K562 (cell line): ENCODE data around the gene OR10A3. TPM values are rescaled to one million over a fixed set of nuclear protein-coding genes. Genes with fewer than 3 reads are reported as not detected.

Source experiments
- ATAC-seq: fragments of 200-7000 bp; cut with Tn5 transposase; 3 replicates; pipeline ENCODE4 v1.9.1; 2020; ENCODE audit warnings: moderate library complexity
- BruUV-seq: library from RNA; stranded (reverse); fragments of 400-500 nt; replicated peaks from 2 replicates; lab custom pipeline; 2021; lab: Mats Ljungman, UMichigan
- CTCF ChIA-PET: fragments of 300-600 bp; formaldehyde crosslinking; extraction: SDS; loops from one replicate; lab custom pipeline; 2021; ENCODE audit warnings: low intra/inter-chr PET ratio; lab: Yijun Ruan, JAX
- POLR2A ChIA-PET: fragments of 300-600, 350-650 bp; sonication (Branson Sonifier 250); formaldehyde crosslinking; extraction: SDS; loops from one replicate; lab custom pipeline; 2021; ENCODE audit warnings: antibody characterized with exemption, inconsistent platforms; lab: Yijun Ruan, JAX
- DNase-seq, 4 experiments: peaks; one replicate each; pipeline versions ENCODE4 v3.0.0 to v3.0.0-alpha.2; 2011 to 2018; ENCODE audit warnings: low spot score in 3 of 4, mixed read lengths in 3 of 4; ENCODE audit errors: extremely low read depth in 1 of 4
- FAIRE-seq: peaks from 2 replicates; lab custom pipeline; 2011; peaks lifted over from hg19 to GRCh38; lab: Jason Lieb, UNC
- H2AFZ ChIP-seq: 2 replicates; pipeline ENCODE4 v1.6.0; 2011; ENCODE audit warnings: low read depth, low read length, control low read depth, inconsistent platforms
- H3K27ac ChIP-seq: fragments of 200-600 bp; 3 replicates; pipeline ENCODE4 v1.8.0; 2011; ENCODE audit warnings: low read depth, mild to moderate bottlenecking, control low read depth, inconsistent platforms, low read length, moderate library complexity, mixed read lengths; ENCODE audit errors: extremely low read depth
- H3K27me3 ChIP-seq, 2 experiments: fragments of 300-600 bp in 1 of 2; 2 replicates in 1 of 2; 3 replicates in 1 of 2; pipeline versions ENCODE4 v1.6.0 to v1.8.0; 2011; ENCODE audit warnings: inconsistent platforms in 2 of 2, low read length in 2 of 2, mild to moderate bottlenecking in 1 of 2, mixed read lengths in 1 of 2, moderate library complexity in 1 of 2; ENCODE audit not compliant: control insufficient read depth in 2 of 2, insufficient read depth in 2 of 2
- H3K36me3 ChIP-seq: fragments of 300-600 bp; 3 replicates; pipeline ENCODE4 v1.8.0; 2011; ENCODE audit warnings: mild to moderate bottlenecking, low read length, inconsistent platforms; ENCODE audit not compliant: control insufficient read depth, insufficient read depth
- H3K4me1 ChIP-seq, 2 experiments: fragments of 200-600 bp in 1 of 2; replicated peaks in 1 of 2; 2 replicates in 1 of 2; 3 replicates in 1 of 2; pipeline versions ENCODE4 v1.5.1 to v1.8.0; 2011; ENCODE audit warnings: inconsistent platforms in 2 of 2, low read length in 2 of 2, mild to moderate bottlenecking in 1 of 2, mixed read lengths in 1 of 2, moderate library complexity in 1 of 2; ENCODE audit not compliant: control insufficient read depth in 2 of 2, insufficient read depth in 2 of 2
- H3K4me2 ChIP-seq: 2 replicates; pipeline ENCODE4 v1.6.1; 2011; ENCODE audit warnings: low read length, control low read depth, inconsistent platforms, mixed read lengths; ENCODE audit not compliant: insufficient read depth
- H3K4me3 ChIP-seq: fragments of 200-600 bp; sonication (generic), shearing (Covaris generic); 2 replicates; pipeline ENCODE4 v1.5.1; 2016; ENCODE audit warnings: control low read depth, inconsistent platforms
- H3K79me2 ChIP-seq: fragments of 200-600 bp; 3 replicates; pipeline ENCODE4 v1.8.0; 2011; ENCODE audit warnings: low read length, inconsistent platforms; ENCODE audit not compliant: control insufficient read depth, insufficient read depth
- H3K9ac ChIP-seq, 2 experiments: 2 replicates each; pipeline versions ENCODE4 v1.6.0 to v1.6.1; 2011; ENCODE audit warnings: low read depth in 2 of 2, low read length in 2 of 2, control low read depth in 1 of 2, inconsistent platforms in 1 of 2, mild to moderate bottlenecking in 1 of 2, mixed read lengths in 1 of 2; ENCODE audit not compliant: insufficient read depth in 1 of 2
- H3K9me1 ChIP-seq: one replicate; pipeline ENCODE4 v1.6.0; 2011; ENCODE audit warnings: inconsistent platforms, mild to moderate bottlenecking, low read length, moderate library complexity; ENCODE audit not compliant: control insufficient read depth, insufficient read depth
- H3K9me3 ChIP-seq: replicated peaks from 2 replicates; pipeline ENCODE4 v1.5.1; 2011; ENCODE audit warnings: low read depth, low read length, inconsistent platforms; ENCODE audit not compliant: control insufficient read depth, insufficient read depth
- H4K20me1 ChIP-seq: replicated peaks from 2 replicates; pipeline ENCODE4 v1.6.1; 2011; ENCODE audit warnings: low read length, inconsistent platforms, mixed read lengths; ENCODE audit not compliant: control insufficient read depth, insufficient read depth
- HNRNPUL1 ChIP-seq: fragments of 200-400 bp; formaldehyde crosslinking; IDR thresholded peaks from 2 replicates; pipeline ENCODE4 v1.6.1; 2017; ENCODE audit warnings: low read length
- NRF1 ChIP-seq, 2 experiments: fragments of 450-650 bp; IDR thresholded peaks in 1 of 2; conservative IDR thresholded peaks in 1 of 2; 2 replicates each; pipeline ENCODE4 v1.6.1; 2014; ENCODE audit warnings: mild to moderate bottlenecking in 2 of 2
- TAF7 ChIP-seq: fragments of 450-650 bp; IDR thresholded peaks from 2 replicates; pipeline ENCODE4 v1.6.1; 2016; ENCODE audit warnings: missing genetic modification characterization, missing compliant biosample characterization
- TEAD1 ChIP-seq, 2 experiments: fragments of 450-650 bp in 1 of 2; sonication (generic) in 1 of 2; formaldehyde crosslinking; IDR thresholded peaks; 2 replicates each; pipeline versions ENCODE4 v1.4.0 to v1.8.0; 2020 to 2022; ENCODE audit warnings: mild to moderate bottlenecking in 2 of 2, missing genetic modification reagents in 1 of 2
- TFAM ChIP-seq: fragments of 250-450 bp; sonication (Bioruptor Pico); conservative IDR thresholded peaks from 2 replicates; pipeline ENCODE4 v1.5.0; 2021; ENCODE audit warnings: mild to moderate bottlenecking, moderate library complexity
- THRB ChIP-seq: fragments of 450-650 bp; formaldehyde crosslinking; conservative IDR thresholded peaks from 2 replicates; pipeline ENCODE4 v1.4.0; 2022; ENCODE audit warnings: mild to moderate bottlenecking, missing genetic modification characterization
- ZNF282 ChIP-seq: sonication (generic); formaldehyde crosslinking; IDR thresholded peaks from 2 replicates; pipeline ENCODE4 v1.8.1; 2023; ENCODE audit warnings: missing genetic modification reagents
- ZNF3 ChIP-seq: fragments of 250-450 bp; sonication (Bioruptor Pico); IDR thresholded peaks from 2 replicates; pipeline ENCODE4 v1.5.0; 2021; ENCODE audit warnings: mild to moderate bottlenecking, moderate library complexity
- WGBS: fragments of 100-300 bp; shearing (Covaris generic); methylation state at CpG from one replicate; pipeline ENCODE4 v1.1.6; 2016; ENCODE audit warnings: low coverage, mixed read lengths; ENCODE audit not compliant: insufficient coverage; ENCODE audit errors: missing lambda C conversion rate; 5-methylcytosine and 5-hydroxymethylcytosine counted together
- in situ Hi-C: fragments of 300-500 bp; cut with MboI; formaldehyde crosslinking; loops from 4 replicates; pipeline ENCODE4 v1.15.0; 2018; ENCODE audit warnings: inconsistent platforms, mixed read lengths
- intact Hi-C: fragments of 100-400 bp; cut with micrococcal nuclease; formaldehyde crosslinking; loops from 2 replicates; pipeline ENCODE4 v1.14.2; 2022
- polyA plus RNA-seq, 8 experiments: library from polyadenylated mRNA; depleted of rRNA in 4 of 8; stranded (reverse) in 5 of 8; unstranded in 3 of 8; fragments of >200 nt; fragmentation: Nextera tagmentation in 2 of 8; fragmentation: Illumina TruSeq in 1 of 8; extraction: Ambion mirVana in 2 of 8; extraction: Trizol in 1 of 8; gene quantifications; 2 replicates each; pipeline versions ENCODE4 v1.2.1 to v1.2.3, GENCODE V29; 2011 to 2014; ENCODE audit warnings: inconsistent platforms in 1 of 8, missing spikeins in 1 of 8
- total RNA-seq, 7 experiments: library from RNA; depleted of rRNA in 6 of 7; stranded (reverse); fragments of >200 nt in 6 of 7; fragmentation: Illumina TruSeq in 2 of 7; extraction: Trizol in 2 of 7; gene quantifications; 2 replicates each; pipeline versions ENCODE4 v1.2.1 to v1.2.3, GENCODE V29; 2011 to 2021; ENCODE audit warnings: low replicate concordance in 1 of 7
- TF ChIP-seq, protein P1 (sequence below): sonication (generic); formaldehyde crosslinking; IDR thresholded peaks from 2 replicates; pipeline ENCODE4 v1.8.0; 2023; ENCODE audit warnings: missing genetic modification reagents, mild to moderate bottlenecking, borderline replicate concordance
- TF ChIP-seq, protein P2 (sequence below): sonication (generic); formaldehyde crosslinking; IDR thresholded peaks from 2 replicates; pipeline ENCODE4 v1.8.0; 2022; ENCODE audit warnings: mild to moderate bottlenecking, missing genetic modification reagents, borderline replicate concordance
- TF ChIP-seq, protein P3 (sequence below): fragments of 150-350 bp; conservative IDR thresholded peaks from 2 replicates; pipeline ENCODE4 v1.6.1; 2014; ENCODE audit warnings: low read length

The OR10A3 gene
- total and polyA plus RNA-seq, 9 of the 15 experiments (the other 6 are each of a cell fraction or from before 2014, with no cell fraction given) = not detected

DNA sequence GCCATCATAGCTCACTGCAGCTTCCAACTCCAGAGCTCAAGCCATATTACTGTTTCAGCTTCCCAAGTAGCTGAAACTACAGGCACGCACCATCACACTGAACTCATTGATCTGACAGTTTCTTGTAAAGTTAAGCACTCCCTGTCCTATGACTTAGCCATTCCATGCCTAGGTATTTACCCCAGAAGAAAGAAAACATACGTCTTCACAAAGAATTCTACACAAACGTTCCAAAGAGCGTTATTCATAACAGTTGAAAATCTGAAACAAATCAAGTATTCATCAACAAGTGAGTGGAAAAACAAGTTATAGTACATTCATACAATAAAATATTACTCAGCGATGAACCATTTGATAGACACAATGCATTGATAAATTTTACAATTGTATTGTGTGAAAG is 31.5 kb upstream of the OR10A3 start:
- no peaks in the 10 kb centered on the region for H3K4me1 ChIP-seq
- no peaks in the 10 kb centered on the region for H3K36me3 ChIP-seq
- no TSS peak for BruUV-seq
- no peak overlapping the region for H3K4me2 ChIP-seq
- intact Hi-C loops = no loop called here
- no peak overlapping the region for H3K4me3 ChIP-seq
- POLR2A ChIA-PET = no interaction called here
- CTCF ChIA-PET = no interaction called here
- no peak overlapping the region for H3K27ac ChIP-seq
- DNase-seq (no peak), ATAC-seq (no peak), FAIRE-seq (no peak)
- no peaks in the 10 kb centered on the region for H4K20me1 ChIP-seq
- in situ Hi-C loops = no loop called here
- H3K9ac ChIP-seq = no peak overlapping the region
- H3K9me1 ChIP-seq = no peaks in the 10 kb centered on the region
- no peaks in the 10 kb centered on the region for H3K9me3 ChIP-seq
- H3K79me2 ChIP-seq = no peaks in the 10 kb centered on the region
- no peaks in the 10 kb centered on the region for H3K27me3 ChIP-seq
- H2AFZ ChIP-seq = no peak overlapping the region
- WGBS = 16% methylated on average over 5 of the region's 5 CpGs
- TF ChIP-seq NRF1 (conservative IDR thresholded peaks at IDR 0.05 in 1 of 2, IDR thresholded peaks at IDR 0.05 in 1 of 2) = no peak
- TF ChIP-seq, protein P1, sequence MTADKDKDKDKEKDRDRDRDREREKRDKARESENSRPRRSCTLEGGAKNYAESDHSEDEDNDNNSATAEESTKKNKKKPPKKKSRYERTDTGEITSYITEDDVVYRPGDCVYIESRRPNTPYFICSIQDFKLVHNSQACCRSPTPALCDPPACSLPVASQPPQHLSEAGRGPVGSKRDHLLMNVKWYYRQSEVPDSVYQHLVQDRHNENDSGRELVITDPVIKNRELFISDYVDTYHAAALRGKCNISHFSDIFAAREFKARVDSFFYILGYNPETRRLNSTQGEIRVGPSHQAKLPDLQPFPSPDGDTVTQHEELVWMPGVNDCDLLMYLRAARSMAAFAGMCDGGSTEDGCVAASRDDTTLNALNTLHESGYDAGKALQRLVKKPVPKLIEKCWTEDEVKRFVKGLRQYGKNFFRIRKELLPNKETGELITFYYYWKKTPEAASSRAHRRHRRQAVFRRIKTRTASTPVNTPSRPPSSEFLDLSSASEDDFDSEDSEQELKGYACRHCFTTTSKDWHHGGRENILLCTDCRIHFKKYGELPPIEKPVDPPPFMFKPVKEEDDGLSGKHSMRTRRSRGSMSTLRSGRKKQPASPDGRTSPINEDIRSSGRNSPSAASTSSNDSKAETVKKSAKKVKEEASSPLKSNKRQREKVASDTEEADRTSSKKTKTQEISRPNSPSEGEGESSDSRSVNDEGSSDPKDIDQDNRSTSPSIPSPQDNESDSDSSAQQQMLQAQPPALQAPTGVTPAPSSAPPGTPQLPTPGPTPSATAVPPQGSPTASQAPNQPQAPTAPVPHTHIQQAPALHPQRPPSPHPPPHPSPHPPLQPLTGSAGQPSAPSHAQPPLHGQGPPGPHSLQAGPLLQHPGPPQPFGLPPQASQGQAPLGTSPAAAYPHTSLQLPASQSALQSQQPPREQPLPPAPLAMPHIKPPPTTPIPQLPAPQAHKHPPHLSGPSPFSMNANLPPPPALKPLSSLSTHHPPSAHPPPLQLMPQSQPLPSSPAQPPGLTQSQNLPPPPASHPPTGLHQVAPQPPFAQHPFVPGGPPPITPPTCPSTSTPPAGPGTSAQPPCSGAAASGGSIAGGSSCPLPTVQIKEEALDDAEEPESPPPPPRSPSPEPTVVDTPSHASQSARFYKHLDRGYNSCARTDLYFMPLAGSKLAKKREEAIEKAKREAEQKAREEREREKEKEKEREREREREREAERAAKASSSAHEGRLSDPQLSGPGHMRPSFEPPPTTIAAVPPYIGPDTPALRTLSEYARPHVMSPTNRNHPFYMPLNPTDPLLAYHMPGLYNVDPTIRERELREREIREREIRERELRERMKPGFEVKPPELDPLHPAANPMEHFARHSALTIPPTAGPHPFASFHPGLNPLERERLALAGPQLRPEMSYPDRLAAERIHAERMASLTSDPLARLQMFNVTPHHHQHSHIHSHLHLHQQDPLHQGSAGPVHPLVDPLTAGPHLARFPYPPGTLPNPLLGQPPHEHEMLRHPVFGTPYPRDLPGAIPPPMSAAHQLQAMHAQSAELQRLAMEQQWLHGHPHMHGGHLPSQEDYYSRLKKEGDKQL (CRISPR knock-in tag) = no peak
- no peak for TF ChIP-seq TAF7 (tag)
- no peak for TF ChIP-seq HNRNPUL1
- TF ChIP-seq, protein P2, sequence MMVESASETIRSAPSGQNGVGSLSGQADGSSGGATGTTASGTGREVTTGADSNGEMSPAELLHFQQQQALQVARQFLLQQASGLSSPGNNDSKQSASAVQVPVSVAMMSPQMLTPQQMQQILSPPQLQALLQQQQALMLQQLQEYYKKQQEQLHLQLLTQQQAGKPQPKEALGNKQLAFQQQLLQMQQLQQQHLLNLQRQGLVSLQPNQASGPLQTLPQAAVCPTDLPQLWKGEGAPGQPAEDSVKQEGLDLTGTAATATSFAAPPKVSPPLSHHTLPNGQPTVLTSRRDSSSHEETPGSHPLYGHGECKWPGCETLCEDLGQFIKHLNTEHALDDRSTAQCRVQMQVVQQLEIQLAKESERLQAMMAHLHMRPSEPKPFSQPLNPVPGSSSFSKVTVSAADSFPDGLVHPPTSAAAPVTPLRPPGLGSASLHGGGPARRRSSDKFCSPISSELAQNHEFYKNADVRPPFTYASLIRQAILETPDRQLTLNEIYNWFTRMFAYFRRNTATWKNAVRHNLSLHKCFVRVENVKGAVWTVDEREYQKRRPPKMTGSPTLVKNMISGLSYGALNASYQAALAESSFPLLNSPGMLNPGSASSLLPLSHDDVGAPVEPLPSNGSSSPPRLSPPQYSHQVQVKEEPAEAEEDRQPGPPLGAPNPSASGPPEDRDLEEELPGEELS = no peak
- TF ChIP-seq ZNF282 (CRISPR knock-in tag) = no peak
- TF ChIP-seq, protein P3, sequence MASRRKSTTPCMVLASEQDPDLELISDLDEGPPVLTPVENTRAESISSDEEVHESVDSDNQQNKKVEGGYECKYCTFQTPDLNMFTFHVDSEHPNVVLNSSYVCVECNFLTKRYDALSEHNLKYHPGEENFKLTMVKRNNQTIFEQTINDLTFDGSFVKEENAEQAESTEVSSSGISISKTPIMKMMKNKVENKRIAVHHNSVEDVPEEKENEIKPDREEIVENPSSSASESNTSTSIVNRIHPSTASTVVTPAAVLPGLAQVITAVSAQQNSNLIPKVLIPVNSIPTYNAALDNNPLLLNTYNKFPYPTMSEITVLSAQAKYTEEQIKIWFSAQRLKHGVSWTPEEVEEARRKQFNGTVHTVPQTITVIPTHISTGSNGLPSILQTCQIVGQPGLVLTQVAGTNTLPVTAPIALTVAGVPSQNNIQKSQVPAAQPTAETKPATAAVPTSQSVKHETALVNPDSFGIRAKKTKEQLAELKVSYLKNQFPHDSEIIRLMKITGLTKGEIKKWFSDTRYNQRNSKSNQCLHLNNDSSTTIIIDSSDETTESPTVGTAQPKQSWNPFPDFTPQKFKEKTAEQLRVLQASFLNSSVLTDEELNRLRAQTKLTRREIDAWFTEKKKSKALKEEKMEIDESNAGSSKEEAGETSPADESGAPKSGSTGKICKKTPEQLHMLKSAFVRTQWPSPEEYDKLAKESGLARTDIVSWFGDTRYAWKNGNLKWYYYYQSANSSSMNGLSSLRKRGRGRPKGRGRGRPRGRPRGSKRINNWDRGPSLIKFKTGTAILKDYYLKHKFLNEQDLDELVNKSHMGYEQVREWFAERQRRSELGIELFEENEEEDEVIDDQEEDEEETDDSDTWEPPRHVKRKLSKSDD = no peak
- TF ChIP-seq TFAM (CRISPR knock-in tag) = no peak
- no peak for TF ChIP-seq THRB (CRISPR knock-in tag)
- no peak for TF ChIP-seq ZNF3 (CRISPR knock-in tag)
- no peak for TF ChIP-seq TEAD1 (CRISPR knock-in tag; IDR thresholded peaks at IDR 0.05)
